Activated naive CD8-positive, alpha-beta T cell treated with anti-CD3 and anti-CD28 coated beads, Interleukin-2, amount 50 U/mL, for 16 hours (primary cell): ENCODE results near the gene KDM4C.

Experiments
- DNase-seq: peaks from one replicate; pipeline ENCODE4 v3.0.0-alpha.2; 2020; ENCODE audit warnings: low read depth, low spot score

Gene KDM4C

GRCh38 chr9:7209016-7209715 is 451.4 kb downstream of the KDM4C start:
- no peak for DNase-seq

DNA sequence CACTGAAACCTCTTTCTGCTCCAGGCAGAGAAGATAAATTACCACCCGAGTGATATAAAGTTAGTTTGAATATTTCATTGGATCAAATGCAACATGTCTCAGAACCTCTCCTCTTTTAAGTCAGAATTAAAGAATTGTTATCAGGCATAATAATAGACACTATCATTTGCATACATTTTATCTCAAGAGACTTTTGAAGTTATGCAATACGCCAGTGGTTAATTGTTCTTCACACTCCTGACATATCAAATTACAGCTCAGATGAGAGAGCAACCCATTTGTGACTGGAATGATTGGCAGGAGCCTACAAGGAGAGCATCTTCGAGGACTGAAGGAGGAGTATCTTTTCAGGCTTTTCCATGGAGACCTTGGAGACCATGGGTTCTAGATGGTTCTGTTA is 452.2 kb downstream of the KDM4C start:
- DNase-seq, result no peak

DNA sequence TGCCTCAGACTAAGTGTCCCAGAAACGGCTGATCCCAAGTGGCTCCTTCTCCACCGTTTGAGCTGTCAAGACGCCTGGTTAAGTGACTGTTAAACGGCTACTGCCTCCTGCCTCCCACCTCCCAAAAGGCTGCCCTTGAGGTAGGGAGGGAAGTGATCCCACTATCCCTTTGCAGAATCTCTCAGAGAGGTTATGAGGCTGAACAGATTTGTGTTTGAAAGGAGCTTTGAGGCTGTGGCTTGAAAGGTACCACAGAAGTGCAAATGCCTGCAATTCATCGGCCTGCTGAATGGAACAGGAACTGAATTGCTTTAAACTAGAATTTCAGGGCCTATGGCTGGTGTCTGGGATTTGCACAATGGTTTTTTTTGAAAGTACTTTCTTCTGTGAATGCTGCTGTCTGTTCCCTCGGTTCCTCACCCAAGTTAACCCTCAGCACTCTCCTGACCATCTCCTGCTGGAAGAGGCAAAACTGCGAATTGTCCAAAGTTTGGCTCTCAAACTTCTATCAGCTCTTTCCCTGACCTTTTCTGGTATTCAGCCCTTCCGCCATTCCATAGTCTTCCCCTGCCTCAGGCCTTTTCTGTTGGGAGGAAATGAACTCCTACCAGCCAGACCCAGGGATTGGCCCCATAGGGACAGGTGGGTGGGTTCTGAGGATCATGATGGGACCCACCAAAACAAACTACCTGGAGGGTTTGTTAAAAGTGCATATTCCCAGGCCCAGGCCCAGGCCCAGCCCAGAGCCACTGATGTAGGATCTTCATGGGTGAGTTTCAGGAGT is 453.3 kb downstream of the KDM4C start:
- no peak for DNase-seq

GRCh38 chr9:7211657-7212056 is 453.9 kb downstream of the KDM4C start:
- no peak for DNase-seq

- DNase-seq, result no peak
Measured at GRCh38 chr9:7212101-7212500, 454.3 kb downstream of the KDM4C start.

- no peak for DNase-seq
Measured at GRCh38 chr9:7216004-7216841, 458.4 kb downstream of the KDM4C start.

GRCh38 chr9:7223981-7224380 is 466.2 kb downstream of the KDM4C start:
- DNase-seq, result no peak
